CD14-positive monocyte (primary cell): Measurements from ENCODE around the gene ARL4A. TPM values are rescaled to one million over a fixed set of nuclear protein-coding genes. Genes with fewer than 3 reads are reported as not detected.
A peak's percentile ranks its signal among the peaks of the same experiment; 100 is the strongest.

Source experiments
- DNase-seq, 3 donors: peaks; one replicate each; pipeline ENCODE4 v3.0.0-alpha.2; 2011 to 2022
- H2AFZ ChIP-seq: 2 replicates; pipeline ENCODE4 v1.6.0; 2012; ENCODE audit warnings: mild to moderate bottlenecking, low read depth, low read length, inconsistent platforms; ENCODE audit not compliant: insufficient read depth, poor library complexity, severe bottlenecking
- H3K27ac ChIP-seq, 2 donors: 1 replicate in 1 of 2; 2 replicates in 1 of 2; pipeline ENCODE4 v1.5.1; 2012 to 2013; ENCODE audit warnings: low read length in 2 of 2, control low read depth in 1 of 2, inconsistent platforms in 1 of 2, low read depth in 1 of 2, mild to moderate bottlenecking in 1 of 2
- H3K27me3 ChIP-seq, 2 donors: one replicate each; pipeline versions ENCODE4 v1.6.0 to v1.6.1; 2011 to 2013; ENCODE audit warnings: low read length in 2 of 2; ENCODE audit not compliant: control insufficient read depth in 2 of 2, insufficient read depth in 2 of 2
- H3K36me3 ChIP-seq, 2 donors: replicated peaks in 1 of 2; 1 replicate in 1 of 2; 2 replicates in 1 of 2; pipeline versions ENCODE4 v1.5.1 to v1.6.1; 2012 to 2013; ENCODE audit warnings: low read length in 2 of 2, control low read depth in 1 of 2, inconsistent platforms in 1 of 2, mild to moderate bottlenecking in 1 of 2; ENCODE audit not compliant: insufficient read depth in 2 of 2, control insufficient read depth in 1 of 2
- H3K4me1 ChIP-seq, 2 donors: 1 replicate in 1 of 2; 2 replicates in 1 of 2; pipeline versions ENCODE4 v1.5.1 to v1.6.1; 2012 to 2013; ENCODE audit warnings: low read length in 2 of 2, control low read depth in 1 of 2, inconsistent platforms in 1 of 2, mild to moderate bottlenecking in 1 of 2, moderate library complexity in 1 of 2; ENCODE audit not compliant: insufficient read depth in 2 of 2, control insufficient read depth in 1 of 2
- H3K4me2 ChIP-seq: replicated peaks from 2 replicates; pipeline ENCODE3; 2012; ENCODE audit warnings: low read length, moderate library complexity, mild to moderate bottlenecking; ENCODE audit not compliant: poor library complexity, severe bottlenecking; ENCODE audit errors: extremely low read depth
- H3K4me3 ChIP-seq, 3 experiments: fragments of 200-600 bp in 1 of 3; sonication (generic) in 1 of 3; replicated peaks in 1 of 3; 1 replicate in 2 of 3; 2 replicates in 1 of 3; pipeline ENCODE4 v1.5.1; 2011 to 2013; ENCODE audit warnings: low read length in 3 of 3, mild to moderate bottlenecking in 3 of 3, control low read depth in 2 of 3, low read depth in 2 of 3, inconsistent platforms in 1 of 3, moderate library complexity in 1 of 3
- H3K79me2 ChIP-seq: 2 replicates; pipeline ENCODE4 v1.6.0; 2012; ENCODE audit warnings: mild to moderate bottlenecking, control low read depth, inconsistent platforms, low read length, moderate library complexity; ENCODE audit not compliant: insufficient read depth
- H3K9ac ChIP-seq: 2 replicates; pipeline ENCODE4 v1.6.0; 2017; ENCODE audit warnings: low read length, mild to moderate bottlenecking; ENCODE audit not compliant: insufficient read depth, poor library complexity, severe bottlenecking
- H3K9me3 ChIP-seq, 2 donors: replicated peaks in 1 of 2; 1 replicate in 1 of 2; 2 replicates in 1 of 2; pipeline versions ENCODE4 v1.5.1 to v1.6.1; 2012 to 2013; ENCODE audit warnings: low read length in 2 of 2, control low read depth in 1 of 2; ENCODE audit not compliant: control insufficient read depth in 1 of 2, insufficient read depth in 1 of 2
- H4K20me1 ChIP-seq: 2 replicates; pipeline ENCODE4 v1.6.0; 2012; ENCODE audit warnings: mild to moderate bottlenecking, low read length, control low read depth, moderate library complexity; ENCODE audit not compliant: insufficient read depth
- H3K27ac Mint-ChIP-seq, 7 donors: one replicate each; pipeline ENCODE4 v1.8.0; 2020; ENCODE audit warnings: mild to moderate bottlenecking in 7 of 7, mixed read lengths in 7 of 7, moderate library complexity in 6 of 7, inconsistent platforms in 2 of 7
- H3K27me3 Mint-ChIP-seq, 3 donors: one replicate each; pipeline ENCODE4 v1.8.0; 2021 to 2022; ENCODE audit warnings: low read depth in 3 of 3, mild to moderate bottlenecking in 3 of 3, mixed read lengths in 3 of 3, moderate library complexity in 3 of 3, inconsistent platforms in 1 of 3
- H3K36me3 Mint-ChIP-seq, 2 donors: one replicate each; pipeline ENCODE4 v1.8.0; 2020; ENCODE audit warnings: mixed read lengths in 2 of 2, inconsistent platforms in 1 of 2, mild to moderate bottlenecking in 1 of 2
- H3K4me1 Mint-ChIP-seq: one replicate; pipeline ENCODE4 v1.8.0; 2020; ENCODE audit warnings: mild to moderate bottlenecking, mixed read lengths
- H3K4me3 Mint-ChIP-seq, 2 donors: one replicate each; pipeline ENCODE4 v1.8.0; 2020; ENCODE audit warnings: mild to moderate bottlenecking in 2 of 2, mixed read lengths in 2 of 2, moderate library complexity in 1 of 2
- H3K9me3 Mint-ChIP-seq, 7 donors: one replicate each; pipeline ENCODE4 v1.8.0; 2020 to 2022; ENCODE audit warnings: mixed read lengths in 7 of 7, mild to moderate bottlenecking in 6 of 7, moderate library complexity in 6 of 7, inconsistent platforms in 2 of 7
- CTCF ChIP-seq: fragments of 200-600 bp; IDR thresholded peaks from one replicate; pipeline ENCODE4 v1.8.0; 2022; ENCODE audit warnings: antibody characterized with exemption, mild to moderate bottlenecking
- WGBS: methylation state at CpG from one replicate; pipeline ENCODE4 v1.1.5; 2013; ENCODE audit warnings: missing lambda C conversion rate; ENCODE audit not compliant: insufficient coverage; 5-methylcytosine and 5-hydroxymethylcytosine counted together
- intact Hi-C, 2 donors: fragments of 100-400 bp; cut with micrococcal nuclease; formaldehyde crosslinking; loops; one replicate each; pipeline versions ENCODE4 v1.15.0 to v1.15.1; 2023
- polyA plus RNA-seq, 3 donors: library from polyadenylated mRNA; depleted of rRNA in 1 of 3; unstranded in 2 of 3; stranded (reverse) in 1 of 3; fragments of 300-500 nt in 2 of 3; fragments of >200 nt in 1 of 3; fragmentation: Illumina TruSeq in 2 of 3; gene quantifications; 1 replicate in 2 of 3; 2 replicates in 1 of 3; pipeline ENCODE4 v1.2.3, GENCODE V29; 2012 to 2021

The ARL4A gene
- polyA plus RNA-seq, 3 donors: 60.3 to 125 (median 69.3) TPM

GRCh38 chr7:12731214-12731656, 43.8 kb downstream of the ARL4A start:
- H3K4me1 Mint-ChIP-seq: peaks cover 12% of the 10 kb centered on the region
- peaks cover 3 to 6% of the 10 kb centered on the region in 2 donors for H3K4me1 ChIP-seq
- no peaks in the 10 kb centered on the region for H4K20me1 ChIP-seq
- DNase-seq: no peak
- no peak overlapping the region for H3K27ac ChIP-seq
- WGBS: no CpG with 5 or more reads among the region's 1 CpG
- no peak overlapping the region for H3K4me2 ChIP-seq
- H3K27me3 ChIP-seq: no peaks in the 10 kb centered on the region
- H3K9ac ChIP-seq: no peak overlapping the region
- H3K4me3 Mint-ChIP-seq: no peak overlapping the region
- no peaks in the 10 kb centered on the region for H3K36me3 ChIP-seq
- H3K27ac Mint-ChIP-seq: peak overlapping the region in 2 of 7 donors; percentile 15 to 46
- H2AFZ ChIP-seq: peak overlapping the region; percentile 51
- peaks cover 0 to 2% (median 0%) of the 10 kb centered on the region in 3 donors for H3K27me3 Mint-ChIP-seq
- H3K36me3 Mint-ChIP-seq: no peaks in the 10 kb centered on the region
- no peaks in the 10 kb centered on the region for H3K79me2 ChIP-seq
- H3K9me3 ChIP-seq: no peaks in the 10 kb centered on the region
- intact Hi-C loops: no loop called here
- H3K9me3 Mint-ChIP-seq: no peaks in the 10 kb centered on the region
- no peak for TF ChIP-seq CTCF
- H3K4me3 ChIP-seq: no peak overlapping the region

- intact Hi-C loops: no loop called here
- H3K9me3 ChIP-seq: no peaks in the 10 kb centered on the region
- Mint-ChIP-seq H3K36me3 (no peaks in the 10 kb centered on the region), H3K4me1 (peaks cover 12% of the 10 kb centered on the region), H3K27ac (no peak overlapping the region), H3K27me3 (peaks cover 0 to 2% (median 0%) of the 10 kb centered on the region in 3 donors), H3K9me3 (no peaks in the 10 kb centered on the region), H3K4me3 (no peak overlapping the region)
- no peak overlapping the region for H3K9ac ChIP-seq
- H3K4me2 ChIP-seq: no peak overlapping the region
- no peaks in the 10 kb centered on the region for H3K27me3 ChIP-seq
- no peaks in the 10 kb centered on the region for H3K36me3 ChIP-seq
- no peak overlapping the region for H2AFZ ChIP-seq
- H3K4me1 ChIP-seq: peaks cover 3 to 6% of the 10 kb centered on the region in 2 donors
- no peaks in the 10 kb centered on the region for H3K79me2 ChIP-seq
- H3K4me3 ChIP-seq: no peak overlapping the region
- H3K27ac ChIP-seq: no peak overlapping the region
- WGBS: no CpG with 5 or more reads among the region's 2 CpGs
- DNase-seq: no peak
- H4K20me1 ChIP-seq: no peaks in the 10 kb centered on the region
- no peak for TF ChIP-seq CTCF
Observed at GRCh38 chr7:12731775-12732174, 44.3 kb downstream of the ARL4A start.
